HepG2 (cell line): ENCODE results near the gene PNPLA2. TPM values are rescaled to one million over a fixed set of nuclear protein-coding genes. Genes with fewer than 3 reads are reported as not detected.

Experiments used
- CSRNP1 ChIP-seq: sonication (generic); formaldehyde crosslinking; IDR thresholded peaks from 2 replicates; pipeline ENCODE4 v1.8.1; 2023; ENCODE audit warnings: mild to moderate bottlenecking, missing genetic modification reagents
- FOXA3 ChIP-seq: IDR thresholded peaks from 2 replicates; pipeline ENCODE4 v1.6.1; 2016; ENCODE audit warnings: missing genetic modification reagents, missing compliant biosample characterization
- GATA4 ChIP-seq: sonication (generic); IDR thresholded peaks from 2 replicates; pipeline ENCODE4 v1.6.1; 2016; ENCODE audit warnings: antibody characterized with exemption, low read depth, borderline replicate concordance
- HNF4G ChIP-seq, 2 experiments: sonication (generic) in 1 of 2; formaldehyde crosslinking in 1 of 2; IDR thresholded peaks; 2 replicates each; pipeline versions ENCODE4 v1.4.0 to v1.6.1; 2011 to 2020; ENCODE audit warnings: borderline replicate concordance in 2 of 2, low read depth in 2 of 2, mild to moderate bottlenecking in 2 of 2, low read length in 1 of 2, missing genetic modification reagents in 1 of 2, moderate library complexity in 1 of 2
- JARID2 ChIP-seq: sonication (generic); formaldehyde crosslinking; IDR thresholded peaks from 2 replicates; pipeline ENCODE4 v1.8.1; 2023; ENCODE audit warnings: missing genetic modification reagents, inconsistent platforms; ENCODE audit not compliant: insufficient replicate concordance
- KDM6A ChIP-seq: IDR thresholded peaks from 2 replicates; pipeline ENCODE4 v1.6.1; 2016; ENCODE audit warnings: low read depth
- KLF6 ChIP-seq: IDR thresholded peaks from 2 replicates; pipeline ENCODE4 v1.8.0; 2016; ENCODE audit warnings: missing biosample characterization, missing genetic modification reagents
- MNT ChIP-seq: fragments of 450-650 bp; IDR thresholded peaks from 2 replicates; pipeline ENCODE4 v1.6.1; 2016
- PAX8 ChIP-seq: sonication (generic); formaldehyde crosslinking; IDR thresholded peaks from 2 replicates; pipeline ENCODE4 v1.8.0; 2022; ENCODE audit warnings: mild to moderate bottlenecking, missing genetic modification reagents, borderline replicate concordance
- RNF219 ChIP-seq: sonication (generic); formaldehyde crosslinking; IDR thresholded peaks from 2 replicates; pipeline ENCODE4 v1.5.0; 2020; ENCODE audit warnings: mild to moderate bottlenecking, missing genetic modification reagents
- ZBTB3 ChIP-seq: sonication (generic); formaldehyde crosslinking; IDR thresholded peaks from 2 replicates; pipeline ENCODE4 v1.4.0; 2020; ENCODE audit warnings: low read depth, mild to moderate bottlenecking, moderate library complexity, missing genetic modification reagents, borderline replicate concordance
- ZFY ChIP-seq: sonication (generic); formaldehyde crosslinking; IDR thresholded peaks from 2 replicates; pipeline ENCODE4 v1.4.0; 2020; ENCODE audit warnings: missing genetic modification reagents
- ZNF235 ChIP-seq: sonication (generic); formaldehyde crosslinking; IDR thresholded peaks from 2 replicates; pipeline ENCODE4 v1.8.1; 2023; ENCODE audit warnings: mild to moderate bottlenecking, missing genetic modification reagents, borderline replicate concordance
- ZNF337 ChIP-seq: sonication (generic); formaldehyde crosslinking; IDR thresholded peaks from 2 replicates; pipeline ENCODE4 v1.5.1; 2020; ENCODE audit warnings: missing genetic modification reagents, low read depth, mild to moderate bottlenecking, borderline replicate concordance
- ZNF629 ChIP-seq: sonication (generic); formaldehyde crosslinking; conservative IDR thresholded peaks from 2 replicates; pipeline ENCODE4 v1.5.0; 2020; ENCODE audit warnings: missing genetic modification reagents
- ZNF792 ChIP-seq: IDR thresholded peaks from 2 replicates; pipeline ENCODE4 v1.6.1; 2016
- polyA plus RNA-seq, 8 experiments: library from polyadenylated mRNA; depleted of rRNA in 3 of 8; stranded (reverse) in 7 of 8; unstranded in 1 of 8; fragments of >200 nt; fragmentation: Illumina TruSeq in 4 of 8; extraction: Trizol in 4 of 8; gene quantifications; 2 replicates each; pipeline versions ENCODE4 v1.2.1 to v1.2.3, GENCODE V29; 2011 to 2016; ENCODE audit warnings: low read depth in 4 of 8, missing spikeins in 1 of 8, mixed read lengths in 1 of 8; ENCODE audit not compliant: insufficient read depth in 1 of 8
- total RNA-seq, 5 experiments: library from RNA; depleted of rRNA; stranded (reverse); fragments of >200 nt; fragmentation: Illumina TruSeq; extraction: Trizol; gene quantifications; 2 replicates each; pipeline ENCODE4 v1.2.3, GENCODE V29; 2016; ENCODE audit warnings: low read depth in 1 of 5
- TF ChIP-seq, protein P1 (sequence below): sonication (generic); formaldehyde crosslinking; IDR thresholded peaks from 2 replicates; pipeline ENCODE4 v1.5.1; 2020; ENCODE audit warnings: missing genetic modification reagents, mild to moderate bottlenecking, borderline replicate concordance
- TF ChIP-seq, protein P2 (sequence below): IDR thresholded peaks from 2 replicates; pipeline ENCODE4 v1.6.1; 2016
- TF ChIP-seq, protein P3 (sequence below): sonication (generic); formaldehyde crosslinking; conservative IDR thresholded peaks from 2 replicates; pipeline ENCODE4 v1.4.0; 2020; ENCODE audit warnings: missing genetic modification reagents

PNPLA2 gene
- total and polyA plus RNA-seq, 2 of the 13 experiments (the other 11 are each of a cell fraction or from before 2014, with no cell fraction given), result 10.5 to 43.2 TPM

GRCh38 chr11:830295-831117, 11.8 kb downstream of the PNPLA2 start (continued):
- TF ChIP-seq ZFY (CRISPR knock-in tag) (0 out of 2 replicates have a peak, but pooled peaks have one; percentile 18), PAX8 (CRISPR knock-in tag) (no peak), HNF4G (IDR thresholded peaks at IDR 0.05; ENCODE audit: borderline replicate concordance, low read depth, low read length) (no peak), HNF4G (CRISPR knock-in tag; IDR thresholded peaks at IDR 0.05; ENCODE audit: borderline replicate concordance, low read depth) (no peak), ZNF235 (CRISPR knock-in tag) (no peak), CSRNP1 (CRISPR knock-in tag) (no peak), RNF219 (no peak), KDM6A (CRISPR knock-in tag) (no peak), GATA4 (no peak; the same call in 1 of the 2 replicates), ZNF337 (CRISPR knock-in tag) (no peak), ZBTB3 (CRISPR knock-in tag) (no peak), ZNF629 (no peak), ZNF792 (CRISPR knock-in tag) (no peak), FOXA3 (CRISPR knock-in tag) (no peak), JARID2 (CRISPR knock-in tag) (no peak), MNT (no peak), KLF6 (CRISPR knock-in tag) (no peak)
- TF ChIP-seq, protein P1, sequence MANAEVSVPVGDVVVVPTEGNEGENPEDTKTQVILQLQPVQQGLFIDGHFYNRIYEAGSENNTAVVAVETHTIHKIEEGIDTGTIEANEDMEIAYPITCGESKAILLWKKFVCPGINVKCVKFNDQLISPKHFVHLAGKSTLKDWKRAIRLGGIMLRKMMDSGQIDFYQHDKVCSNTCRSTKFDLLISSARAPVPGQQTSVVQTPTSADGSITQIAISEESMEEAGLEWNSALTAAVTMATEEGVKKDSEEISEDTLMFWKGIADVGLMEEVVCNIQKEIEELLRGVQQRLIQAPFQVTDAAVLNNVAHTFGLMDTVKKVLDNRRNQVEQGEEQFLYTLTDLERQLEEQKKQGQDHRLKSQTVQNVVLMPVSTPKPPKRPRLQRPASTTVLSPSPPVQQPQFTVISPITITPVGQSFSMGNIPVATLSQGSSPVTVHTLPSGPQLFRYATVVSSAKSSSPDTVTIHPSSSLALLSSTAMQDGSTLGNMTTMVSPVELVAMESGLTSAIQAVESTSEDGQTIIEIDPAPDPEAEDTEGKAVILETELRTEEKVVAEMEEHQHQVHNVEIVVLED (CRISPR knock-in tag), result no peak
- TF ChIP-seq, protein P2, sequence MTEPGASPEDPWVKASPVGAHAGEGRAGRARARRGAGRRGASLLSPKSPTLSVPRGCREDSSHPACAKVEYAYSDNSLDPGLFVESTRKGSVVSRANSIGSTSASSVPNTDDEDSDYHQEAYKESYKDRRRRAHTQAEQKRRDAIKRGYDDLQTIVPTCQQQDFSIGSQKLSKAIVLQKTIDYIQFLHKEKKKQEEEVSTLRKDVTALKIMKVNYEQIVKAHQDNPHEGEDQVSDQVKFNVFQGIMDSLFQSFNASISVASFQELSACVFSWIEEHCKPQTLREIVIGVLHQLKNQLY (CRISPR knock-in tag), result no peak
- TF ChIP-seq, protein P3, sequence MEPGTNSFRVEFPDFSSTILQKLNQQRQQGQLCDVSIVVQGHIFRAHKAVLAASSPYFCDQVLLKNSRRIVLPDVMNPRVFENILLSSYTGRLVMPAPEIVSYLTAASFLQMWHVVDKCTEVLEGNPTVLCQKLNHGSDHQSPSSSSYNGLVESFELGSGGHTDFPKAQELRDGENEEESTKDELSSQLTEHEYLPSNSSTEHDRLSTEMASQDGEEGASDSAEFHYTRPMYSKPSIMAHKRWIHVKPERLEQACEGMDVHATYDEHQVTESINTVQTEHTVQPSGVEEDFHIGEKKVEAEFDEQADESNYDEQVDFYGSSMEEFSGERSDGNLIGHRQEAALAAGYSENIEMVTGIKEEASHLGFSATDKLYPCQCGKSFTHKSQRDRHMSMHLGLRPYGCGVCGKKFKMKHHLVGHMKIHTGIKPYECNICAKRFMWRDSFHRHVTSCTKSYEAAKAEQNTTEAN, result no peak
